ENCODE data around the gene SLC25A21.

The SLC25A21 gene

DNA sequence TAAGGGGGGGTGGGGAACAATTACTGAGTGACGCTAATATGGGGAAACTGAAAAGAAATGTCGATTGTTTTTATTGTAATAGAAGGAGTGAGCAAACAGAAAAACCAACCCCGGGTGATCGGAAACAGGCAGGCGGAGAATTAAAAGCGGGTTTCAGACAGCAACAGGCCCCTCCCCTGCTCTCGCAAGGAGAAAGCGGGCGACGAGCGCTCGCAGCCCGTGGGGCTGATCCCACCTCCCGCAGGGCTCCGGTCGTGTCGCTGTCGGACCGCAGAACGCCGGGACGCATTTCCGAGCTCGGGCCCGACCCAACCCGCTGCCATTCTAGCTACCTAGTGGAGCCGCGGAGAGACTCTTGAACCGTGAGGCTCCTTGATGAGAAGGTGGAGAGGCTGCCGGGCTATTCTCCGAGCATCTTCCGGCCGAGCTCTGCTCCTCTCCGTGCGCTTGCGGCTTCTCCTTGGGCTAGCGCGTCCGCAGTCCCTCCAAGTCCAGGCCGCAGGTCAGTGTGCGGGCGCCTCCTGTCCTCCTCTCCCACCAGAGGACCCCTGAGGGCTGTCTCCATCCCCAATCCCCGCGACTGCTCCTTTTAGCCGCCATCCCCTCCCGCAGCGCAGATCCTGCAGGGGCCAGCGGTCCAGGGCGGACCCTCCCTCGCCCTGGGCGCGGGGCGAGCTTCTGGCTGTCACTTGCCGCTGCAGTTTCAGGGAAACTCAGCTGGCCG is 514.8 kb downstream of the SLC25A21 start:
- Histone ChIP-seq H3K4me3 (no peak overlapping the region), H3K27ac (no peak overlapping the region), H3K9me3 (ENCODE audit: low read depth, low read length) (no peaks in the 10 kb centered on the region), H3K9ac (ENCODE audit: insufficient read length) (no peak overlapping the region), H3K36me3 (ENCODE audit: insufficient read depth, low read length) (no peaks in the 10 kb centered on the region)
- no peak for TF ChIP-seq POLR2AphosphoS5 (IDR thresholded peaks at IDR 0.05; ENCODE audit: borderline replicate concordance, low read depth, low read length)
- TF ChIP-seq FOXP2 (optimal IDR thresholded peaks at IDR 0.05; ENCODE audit: control extremely low read depth, extremely low read length, insufficient read depth) = no peak
- TF ChIP-seq EZH2 (IDR thresholded peaks at IDR 0.05) = no peak
- DNase-seq (ENCODE audit: low read depth, low spot score) = no peak

DNA sequence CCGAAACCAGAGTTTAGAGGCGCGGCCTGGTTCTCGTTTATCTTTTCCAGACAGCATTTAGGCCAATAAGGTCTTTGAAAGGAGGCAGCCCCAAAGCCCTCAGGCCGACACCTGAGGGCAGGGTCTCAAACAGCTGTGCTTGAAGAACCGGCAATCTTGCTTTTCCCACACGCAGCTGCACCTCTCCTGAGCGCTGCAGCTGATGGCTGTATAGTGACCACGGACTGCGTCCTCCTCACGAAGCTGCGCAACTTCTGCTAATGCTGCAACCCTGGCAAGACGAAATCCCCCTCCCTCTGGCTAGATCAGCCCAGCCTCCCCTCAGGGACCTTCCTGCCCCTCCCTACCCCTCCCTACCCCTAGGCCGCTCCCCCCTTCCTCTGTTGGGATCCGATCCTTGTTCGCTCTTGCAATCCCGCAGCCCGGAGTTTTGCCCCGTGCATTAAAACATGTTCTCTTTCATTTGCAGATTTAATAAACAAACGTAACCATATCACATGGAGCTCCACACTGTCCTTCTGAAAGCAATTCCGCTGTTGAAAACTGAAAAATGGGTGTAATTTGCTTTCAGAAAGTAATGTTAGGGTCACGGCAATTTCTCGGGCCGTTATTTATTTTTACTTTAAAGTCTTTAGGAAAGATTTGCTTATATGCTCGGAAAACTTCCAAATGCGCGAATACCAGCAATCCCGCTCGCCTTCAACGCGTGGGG is 515.6 kb downstream of the SLC25A21 start:
- no peak for TF ChIP-seq POLR2AphosphoS5 (IDR thresholded peaks at IDR 0.05; ENCODE audit: borderline replicate concordance, low read depth, low read length)
- no peak for TF ChIP-seq EZH2 (IDR thresholded peaks at IDR 0.05)
- no peak for TF ChIP-seq FOXP2 (optimal IDR thresholded peaks at IDR 0.05; ENCODE audit: control extremely low read depth, extremely low read length, insufficient read depth)
- H3K9ac ChIP-seq (ENCODE audit: insufficient read length) = no peak overlapping the region
- H3K4me3 ChIP-seq = no peak overlapping the region
- H3K36me3 ChIP-seq (ENCODE audit: insufficient read depth, low read length) = no peaks in the 10 kb centered on the region
- no peak overlapping the region for H3K27ac ChIP-seq
- no peaks in the 10 kb centered on the region for H3K9me3 ChIP-seq (ENCODE audit: low read depth, low read length)
- no peak for DNase-seq (ENCODE audit: low read depth, low spot score)

DNA sequence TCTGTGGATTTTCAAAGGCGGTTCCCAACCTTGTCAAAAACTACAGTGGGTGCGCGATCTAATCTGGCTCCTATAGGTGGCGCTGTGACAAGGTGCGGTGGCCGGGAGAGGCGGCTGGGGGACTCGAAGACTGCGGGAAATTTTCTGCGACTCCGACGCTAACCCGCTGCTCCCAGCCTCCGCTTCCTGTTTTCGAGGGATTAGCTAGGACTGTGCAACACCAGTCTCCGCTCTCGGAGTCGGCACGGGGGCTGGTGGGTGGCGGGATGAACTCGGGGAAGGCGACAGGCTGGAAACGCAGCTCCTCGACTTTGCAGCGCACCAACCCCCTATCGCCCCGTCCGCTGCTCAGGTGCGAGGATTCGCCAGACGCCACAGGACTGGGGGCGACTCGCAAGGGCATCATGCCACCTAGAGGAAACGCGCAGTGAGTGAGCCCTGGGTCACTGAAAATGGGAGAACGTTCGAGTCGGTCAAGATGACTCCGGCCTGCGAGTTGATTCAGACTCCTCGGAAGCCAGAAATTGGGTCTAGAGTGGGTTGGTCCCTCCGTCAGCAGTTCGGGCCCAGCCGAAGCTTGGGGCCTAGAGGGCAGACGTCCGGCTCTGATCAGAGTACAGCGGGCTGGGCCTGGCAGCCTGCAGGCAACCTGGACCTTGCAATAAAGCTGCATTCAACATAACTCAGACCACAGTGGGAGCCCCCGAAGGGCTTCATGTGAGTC is 516.3 kb downstream of the SLC25A21 start:
- DNase-seq (ENCODE audit: low read depth, low spot score) = no peak
- Histone ChIP-seq H3K27ac (no peak overlapping the region), H3K9ac (ENCODE audit: insufficient read length) (no peak overlapping the region), H3K36me3 (ENCODE audit: insufficient read depth, low read length) (no peaks in the 10 kb centered on the region), H3K4me3 (no peak overlapping the region), H3K9me3 (ENCODE audit: low read depth, low read length) (no peaks in the 10 kb centered on the region)
- no peak for TF ChIP-seq EZH2 (IDR thresholded peaks at IDR 0.05)
- TF ChIP-seq POLR2AphosphoS5 (IDR thresholded peaks at IDR 0.05; ENCODE audit: borderline replicate concordance, low read depth, low read length) = no peak
- no peak for TF ChIP-seq FOXP2 (optimal IDR thresholded peaks at IDR 0.05; ENCODE audit: control extremely low read depth, extremely low read length, insufficient read depth)

DNA sequence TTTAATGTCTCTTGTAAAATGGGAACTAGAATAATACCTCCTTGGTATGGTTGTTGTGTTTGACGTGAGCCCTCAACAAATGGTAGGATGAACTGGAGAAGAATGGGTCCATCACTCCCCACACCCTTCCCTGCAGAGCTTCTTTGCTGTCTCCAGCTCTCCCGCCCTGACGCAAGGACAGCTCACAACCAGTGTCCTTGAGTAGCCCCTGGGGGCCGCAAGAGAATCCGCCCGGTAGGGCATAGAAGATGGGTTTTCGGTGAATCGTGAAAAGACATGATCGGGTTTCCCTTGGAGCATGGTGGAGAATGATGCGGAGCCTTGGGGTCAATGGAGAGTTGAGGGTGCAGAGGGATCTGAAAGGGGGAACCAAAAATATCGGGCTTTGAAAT is 516.8 kb downstream of the SLC25A21 start:
- DNase-seq (ENCODE audit: low read depth, low spot score) = no peak
- TF ChIP-seq EZH2 (IDR thresholded peaks at IDR 0.05) (no peak), POLR2AphosphoS5 (IDR thresholded peaks at IDR 0.05; ENCODE audit: borderline replicate concordance, low read depth, low read length) (no peak), FOXP2 (optimal IDR thresholded peaks at IDR 0.05; ENCODE audit: control extremely low read depth, extremely low read length, insufficient read depth) (no peak)

DNA sequence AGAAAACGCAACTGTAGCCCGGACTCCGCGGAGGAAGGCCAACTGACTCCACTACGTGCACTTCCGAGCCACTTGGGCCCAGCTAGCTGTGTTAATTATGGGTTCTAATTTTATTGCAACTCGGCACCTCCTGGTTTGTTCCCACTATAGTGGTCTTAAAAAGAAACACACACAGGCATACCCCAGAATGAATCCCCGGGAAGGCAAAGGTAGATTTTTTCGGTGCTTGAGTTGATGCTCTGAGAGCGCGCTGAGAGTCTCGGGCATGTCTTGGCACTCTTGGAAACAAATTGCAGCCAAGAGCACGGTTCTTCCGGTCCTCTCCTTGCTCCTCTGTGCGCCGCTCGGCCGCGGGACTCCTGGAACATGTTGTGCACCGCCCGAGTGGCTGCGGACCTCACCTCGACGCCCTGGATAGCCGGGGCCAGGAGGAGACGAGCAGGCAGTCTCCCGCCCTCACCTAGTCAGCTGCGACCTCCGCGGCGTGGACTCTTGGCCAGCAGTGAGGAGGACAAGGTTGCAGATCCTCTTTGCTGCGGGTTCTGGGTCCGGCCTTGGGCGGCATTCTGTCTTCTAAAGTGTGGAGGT is 517.5 kb downstream of the SLC25A21 start:
- H3K27ac ChIP-seq = no peak overlapping the region
- H3K36me3 ChIP-seq (ENCODE audit: insufficient read depth, low read length) = no peaks in the 10 kb centered on the region
- H3K9ac ChIP-seq (ENCODE audit: insufficient read length) = no peak overlapping the region
- no peak overlapping the region for H3K4me3 ChIP-seq
- no peak for DNase-seq (ENCODE audit: low read depth, low spot score)
- no peaks in the 10 kb centered on the region for H3K9me3 ChIP-seq (ENCODE audit: low read depth, low read length)
- TF ChIP-seq POLR2AphosphoS5 (IDR thresholded peaks at IDR 0.05; ENCODE audit: borderline replicate concordance, low read depth, low read length) (no peak), FOXP2 (optimal IDR thresholded peaks at IDR 0.05; ENCODE audit: control extremely low read depth, extremely low read length, insufficient read depth) (no peak), EZH2 (IDR thresholded peaks at IDR 0.05) (no peak)

More for the DNA sequence above, 516.8 kb downstream of the SLC25A21 start:
- Histone ChIP-seq H3K36me3 (ENCODE audit: insufficient read depth, low read length) (no peaks in the 10 kb centered on the region), H3K4me3 (no peak overlapping the region), H3K27ac (no peak overlapping the region), H3K9me3 (ENCODE audit: low read depth, low read length) (no peaks in the 10 kb centered on the region), H3K9ac (ENCODE audit: insufficient read length) (no peak overlapping the region)

DNA sequence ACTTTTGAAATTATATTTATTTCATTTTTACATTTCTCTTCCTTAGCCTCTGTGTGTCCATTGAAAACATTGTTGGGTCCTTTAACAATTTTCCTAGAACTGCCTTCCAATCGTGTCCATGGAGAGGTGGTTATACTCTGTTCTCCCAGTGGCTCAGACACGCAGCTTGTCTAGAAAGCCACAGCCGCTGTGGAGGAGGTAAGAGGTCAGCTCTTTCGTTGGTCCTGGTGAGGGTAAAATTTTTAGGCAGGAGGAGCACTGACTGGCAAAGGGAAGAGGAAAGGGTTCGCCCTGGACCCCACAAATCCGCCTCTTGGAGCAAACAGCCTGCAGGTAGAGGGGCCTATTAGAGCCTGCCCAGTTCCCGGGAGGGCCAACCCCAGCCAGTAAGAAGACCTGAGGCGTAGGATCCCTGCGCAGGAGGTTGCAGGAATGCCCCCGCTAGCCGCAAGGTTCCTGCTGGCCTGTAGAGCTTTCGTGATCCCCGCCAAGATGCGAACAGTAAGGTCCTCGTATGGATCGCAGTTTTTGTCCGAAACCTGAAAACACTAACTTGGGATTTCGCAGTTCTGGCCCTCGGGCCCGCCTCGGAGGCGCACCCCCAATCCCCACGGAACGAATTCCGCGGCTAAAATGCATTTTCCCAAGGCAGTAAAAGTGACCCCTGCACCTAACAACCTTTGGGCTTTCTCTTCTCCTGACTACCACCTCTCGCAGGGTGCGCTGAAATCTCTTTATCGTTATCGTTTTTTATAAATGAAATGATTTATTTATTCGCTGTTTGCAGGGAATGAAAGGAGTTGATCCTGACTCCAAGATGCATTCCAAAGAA is 518.2 kb downstream of the SLC25A21 start:
- Histone ChIP-seq H3K27ac (no peak overlapping the region), H3K9ac (ENCODE audit: insufficient read length) (no peak overlapping the region), H3K4me3 (no peak overlapping the region), H3K36me3 (ENCODE audit: insufficient read depth, low read length) (no peaks in the 10 kb centered on the region), H3K9me3 (ENCODE audit: low read depth, low read length) (no peaks in the 10 kb centered on the region)
- no peak for DNase-seq (ENCODE audit: low read depth, low spot score)
- no peak for TF ChIP-seq POLR2AphosphoS5 (IDR thresholded peaks at IDR 0.05; ENCODE audit: borderline replicate concordance, low read depth, low read length)
- no peak for TF ChIP-seq EZH2 (IDR thresholded peaks at IDR 0.05)
- no peak for TF ChIP-seq FOXP2 (optimal IDR thresholded peaks at IDR 0.05; ENCODE audit: control extremely low read depth, extremely low read length, insufficient read depth)

DNA sequence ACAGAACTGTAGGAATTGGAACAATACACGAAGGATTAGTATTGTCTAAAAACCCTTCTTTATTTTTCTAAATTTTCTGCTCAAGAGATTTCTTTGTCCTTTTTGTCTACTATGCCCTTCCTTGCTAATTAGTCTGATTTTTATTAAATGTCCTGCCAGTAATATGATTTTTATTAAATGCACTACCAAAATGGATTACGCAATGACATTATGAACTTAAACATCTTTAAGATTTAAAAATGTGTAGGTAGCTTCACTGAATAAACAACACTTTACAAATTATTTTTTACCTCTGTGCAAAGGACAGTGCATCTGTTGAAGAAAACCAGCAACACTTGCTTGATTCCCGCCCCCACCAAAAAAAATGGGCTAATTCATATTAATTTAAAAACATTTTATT is 519.0 kb downstream of the SLC25A21 start:
- H3K9ac ChIP-seq (ENCODE audit: insufficient read length) = no peak overlapping the region
- no peak for DNase-seq (ENCODE audit: low read depth, low spot score)
- H3K4me3 ChIP-seq = no peak overlapping the region
- TF ChIP-seq EZH2 (IDR thresholded peaks at IDR 0.05) (no peak), FOXP2 (optimal IDR thresholded peaks at IDR 0.05; ENCODE audit: control extremely low read depth, extremely low read length, insufficient read depth) (no peak), POLR2AphosphoS5 (IDR thresholded peaks at IDR 0.05; ENCODE audit: borderline replicate concordance, low read depth, low read length) (no peak)
- H3K9me3 ChIP-seq (ENCODE audit: low read depth, low read length) = no peaks in the 10 kb centered on the region
- no peaks in the 10 kb centered on the region for H3K36me3 ChIP-seq (ENCODE audit: insufficient read depth, low read length)
- no peak overlapping the region for H3K27ac ChIP-seq

Measured in SK-N-MC (cell line).